GM21825 (cell line): Measurements from ENCODE around the gene HYAL1.
A peak's percentile ranks its signal among the peaks of the same experiment; 100 is the strongest.
"Not testable (repeated sequence)": the region's sequence is repeated elsewhere in the genome, so short reads cannot be mapped to it uniquely, and the experiment has no call there.

Experiments
- ATAC-seq: cut with Tn5 transposase; IDR thresholded peaks from one replicate; pipeline ENCODE4 v1.9.1; 2021; ENCODE audit warnings: mild to moderate bottlenecking, moderate library complexity; ENCODE audit not compliant: unreplicated experiment

The HYAL1 gene

DNA sequence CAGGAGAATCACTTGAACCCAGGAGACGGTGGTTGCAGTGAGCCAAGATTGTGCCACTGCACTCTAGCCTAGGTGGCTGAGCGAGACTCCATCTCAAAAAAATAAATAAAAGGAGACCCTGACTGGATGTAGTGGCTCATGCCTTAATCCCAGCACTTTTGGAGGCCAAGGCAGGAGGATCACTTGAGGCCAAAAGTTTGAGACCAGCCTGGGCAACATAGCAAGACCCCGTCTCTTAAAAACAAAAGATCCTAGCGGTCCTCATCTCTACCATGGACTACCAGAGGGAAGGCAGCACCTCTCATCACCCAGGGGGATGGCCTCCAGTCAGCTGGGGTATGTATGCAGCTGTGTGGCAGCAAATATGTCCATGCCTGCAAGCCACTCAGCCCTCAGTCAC is 41.2 kb downstream of the HYAL1 start:
- not testable (repeated sequence) for ATAC-seq

DNA sequence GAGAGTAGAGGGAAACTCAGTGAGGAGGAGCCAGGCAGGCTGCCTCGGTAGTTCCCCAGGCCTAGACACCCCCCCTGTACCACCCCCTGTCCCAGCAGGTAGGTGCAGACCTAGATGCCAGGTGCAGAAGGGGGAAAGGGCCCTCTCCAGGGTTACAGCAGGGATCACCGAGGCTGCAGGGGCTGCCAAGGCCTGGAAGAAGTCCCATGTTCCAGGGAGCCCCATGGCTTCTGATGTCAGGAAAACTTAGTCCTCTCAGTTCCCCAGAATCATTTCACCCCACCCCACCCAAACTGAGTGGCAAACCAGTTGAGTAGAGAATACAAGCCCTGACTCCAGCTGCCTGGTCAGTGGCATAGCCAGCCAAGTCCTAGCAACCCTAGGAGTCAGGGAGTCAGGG is 41.9 kb downstream of the HYAL1 start:
- ATAC-seq = no peak

DNA sequence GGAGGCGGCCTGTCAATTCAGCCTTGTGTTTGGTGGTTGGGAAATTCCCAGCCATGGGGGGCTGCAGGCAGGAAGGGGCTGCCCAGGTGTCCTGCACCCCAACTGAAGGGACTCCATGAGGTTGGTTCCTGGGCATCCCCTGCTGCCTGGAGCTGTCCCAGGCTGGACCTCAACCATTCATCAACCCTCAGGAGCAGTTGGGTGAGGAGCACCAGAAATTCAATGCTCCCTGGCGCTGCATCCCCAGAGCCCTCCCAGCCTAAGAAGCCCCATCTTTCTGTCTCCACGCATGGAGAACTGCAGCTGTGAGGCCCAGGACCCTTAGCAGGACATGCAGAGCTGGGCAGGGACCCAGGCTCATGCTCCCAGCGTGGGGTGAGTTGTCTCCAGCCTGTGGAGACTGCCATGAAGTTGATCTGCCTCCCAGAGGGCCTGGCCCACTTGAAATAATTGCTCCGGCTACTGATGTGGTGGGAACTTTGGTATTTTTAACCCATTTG is 42.4 kb downstream of the HYAL1 start:
- no peak for ATAC-seq

DNA sequence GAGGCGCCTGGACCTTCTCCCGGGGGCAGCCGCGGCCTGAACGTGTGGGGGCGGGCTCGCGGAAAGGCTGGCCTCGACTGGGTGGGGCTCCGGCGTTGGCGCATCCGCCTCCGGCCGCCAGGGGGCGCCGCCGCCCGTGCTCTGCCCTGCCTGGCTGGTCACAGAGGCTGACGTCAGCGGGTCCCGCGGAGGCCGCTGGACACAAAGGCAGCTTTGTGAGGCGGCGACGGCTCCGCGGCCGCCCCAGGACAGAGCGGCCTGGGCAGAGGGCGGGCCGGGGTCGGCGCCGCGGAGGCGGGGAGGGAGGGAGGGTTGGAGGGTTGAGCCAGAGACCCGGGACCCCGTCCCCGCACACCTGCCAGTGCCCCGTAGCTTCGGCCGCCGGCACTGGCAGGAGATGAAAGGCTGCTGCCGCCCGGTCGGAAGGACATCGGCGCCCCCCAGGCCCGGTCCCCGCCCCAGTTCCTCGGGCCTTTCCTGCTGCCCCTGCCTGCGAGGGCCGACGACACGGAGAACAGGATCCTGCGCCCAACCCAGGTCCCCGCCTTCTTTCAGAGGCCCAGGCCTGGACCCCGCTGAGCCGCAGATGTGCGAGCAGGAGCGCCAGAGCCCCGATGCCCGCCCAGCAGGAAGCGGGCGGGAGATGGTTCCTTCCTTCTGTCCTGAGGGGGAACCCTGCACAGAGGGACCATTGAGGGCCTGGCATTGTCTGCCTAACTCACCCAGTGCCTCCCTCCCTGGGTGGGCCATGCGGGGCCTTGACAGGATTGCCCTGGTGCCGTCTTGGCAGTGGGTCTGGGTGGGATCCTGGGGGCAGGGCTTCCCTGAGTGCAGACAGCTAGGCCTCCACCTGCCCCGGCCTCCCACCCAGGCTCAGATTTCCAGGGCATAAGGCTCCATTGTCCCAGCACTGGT is 43.1 kb downstream of the HYAL1 start:
- peak; percentile 80 for ATAC-seq

DNA sequence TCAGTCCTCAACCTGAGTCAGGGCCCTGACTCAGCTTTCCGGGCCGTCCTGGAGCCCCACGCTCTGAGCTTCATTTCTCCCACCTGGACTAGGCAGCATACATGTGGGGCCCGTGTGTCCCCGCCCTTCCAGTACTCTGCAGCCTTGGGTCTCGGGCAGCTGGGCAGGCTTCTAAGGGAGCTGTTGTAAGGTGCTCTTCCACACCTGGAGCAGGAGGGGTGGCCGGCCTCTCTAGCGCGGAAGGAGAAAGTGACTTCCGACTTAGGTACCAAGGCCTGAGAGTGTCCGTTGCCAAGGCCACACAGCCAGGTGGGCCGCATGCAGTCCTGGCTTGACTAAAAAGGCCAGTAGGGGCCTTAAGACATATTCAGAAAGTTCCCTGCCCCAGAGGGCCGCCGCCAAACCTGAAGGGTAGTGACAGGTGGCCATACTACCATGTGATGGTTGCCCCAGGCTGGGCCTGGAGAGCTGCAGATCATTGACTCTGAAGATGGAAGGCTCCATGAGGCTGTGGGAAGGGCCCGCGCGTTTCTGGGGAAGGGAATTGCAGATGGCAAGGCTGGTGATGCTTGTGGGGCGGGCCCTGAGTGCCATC is 43.8 kb downstream of the HYAL1 start:
- ATAC-seq = no peak

DNA sequence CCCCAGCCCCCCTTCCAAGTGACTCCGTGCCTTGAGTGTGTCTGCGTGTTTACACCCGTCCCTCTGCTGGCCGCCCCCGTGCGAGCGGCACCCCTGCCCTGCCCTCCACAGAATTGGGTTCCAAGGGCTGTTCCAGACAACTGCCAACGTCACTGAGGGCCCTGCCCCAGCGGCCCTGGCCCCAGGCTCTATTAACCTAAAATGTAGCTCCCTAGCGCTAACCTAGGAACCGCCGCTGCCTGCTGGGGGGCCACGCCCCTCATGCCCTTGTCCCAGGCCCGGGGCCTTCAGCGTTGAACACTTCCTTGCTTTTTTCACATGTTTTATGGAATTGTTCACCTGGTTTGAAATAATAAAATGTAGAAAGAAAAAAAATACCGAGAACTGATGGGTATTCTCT is 44.4 kb downstream of the HYAL1 start:
- no peak for ATAC-seq

DNA sequence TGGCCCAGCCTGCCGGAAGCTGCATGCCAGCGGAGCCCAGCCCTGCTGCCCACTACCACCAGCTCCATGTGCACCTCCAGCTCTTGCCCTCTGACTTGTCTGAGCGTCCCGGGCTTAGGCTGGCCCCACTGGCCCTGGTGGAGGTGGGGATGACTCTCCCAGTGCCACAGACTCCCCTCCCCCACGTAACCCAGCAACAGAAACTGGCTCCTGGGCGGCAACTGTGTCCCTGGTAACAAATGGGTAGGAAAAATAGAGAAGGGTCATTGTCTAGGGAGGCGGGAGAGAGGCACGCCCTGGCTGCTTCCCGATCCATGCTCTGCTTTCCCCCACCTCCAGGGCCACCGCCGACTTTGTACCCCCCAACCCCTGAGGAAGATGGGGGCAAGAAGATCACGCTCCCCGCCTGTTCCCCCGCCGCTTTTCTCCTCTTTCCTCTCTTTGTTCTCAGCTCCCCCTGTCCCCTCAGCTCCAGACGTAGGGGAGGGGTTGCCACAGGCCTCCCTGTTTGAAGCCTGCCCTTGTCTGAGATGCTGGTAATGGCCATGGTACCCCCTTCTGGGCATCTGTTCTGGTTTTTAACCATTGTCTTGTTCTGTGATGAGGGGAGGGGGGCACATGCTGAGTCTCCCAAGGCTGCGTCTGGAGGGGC is 45.2 kb downstream of the HYAL1 start:
- ATAC-seq = no peak

DNA sequence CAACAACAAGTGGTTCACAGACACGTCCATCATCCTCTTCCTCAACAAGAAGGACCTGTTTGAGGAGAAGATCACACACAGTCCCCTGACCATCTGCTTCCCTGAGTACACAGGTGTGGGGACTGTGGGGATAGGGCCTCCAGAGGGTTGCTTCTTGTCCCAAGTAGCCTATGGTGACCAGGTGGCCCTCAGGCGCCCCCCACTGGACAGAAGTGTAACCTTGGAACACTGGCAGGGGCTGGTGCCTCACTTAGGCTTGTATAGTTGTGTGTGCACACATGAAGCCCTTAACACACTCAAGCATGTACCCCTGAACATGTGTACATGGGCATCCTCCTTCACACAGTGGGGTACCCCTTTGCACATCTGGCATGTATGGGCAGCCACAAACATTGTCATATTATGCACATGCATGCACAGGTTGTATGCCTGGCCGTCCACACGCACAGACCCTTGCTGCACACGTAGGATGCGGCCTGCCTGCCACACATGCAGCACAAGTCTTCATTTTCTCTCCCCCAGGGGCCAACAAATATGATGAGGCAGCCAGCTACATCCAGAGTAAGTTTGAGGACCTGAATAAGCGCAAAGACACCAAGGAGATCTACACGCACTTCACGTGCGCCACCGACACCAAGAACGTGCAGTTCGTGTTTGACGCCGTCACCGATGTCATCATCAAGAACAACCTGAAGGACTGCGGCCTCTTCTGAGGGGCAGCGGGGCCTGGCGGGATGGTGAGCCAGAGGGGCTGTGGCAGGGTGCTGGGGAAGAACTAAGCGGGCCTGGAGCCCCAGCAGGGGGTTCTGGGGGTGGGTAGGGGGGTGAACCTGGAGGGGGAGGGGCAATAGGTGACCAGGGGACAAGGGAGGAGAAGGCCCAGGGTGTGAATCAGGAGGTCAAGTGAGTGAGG is 46.1 kb downstream of the HYAL1 start:
- ATAC-seq = no peak

DNA sequence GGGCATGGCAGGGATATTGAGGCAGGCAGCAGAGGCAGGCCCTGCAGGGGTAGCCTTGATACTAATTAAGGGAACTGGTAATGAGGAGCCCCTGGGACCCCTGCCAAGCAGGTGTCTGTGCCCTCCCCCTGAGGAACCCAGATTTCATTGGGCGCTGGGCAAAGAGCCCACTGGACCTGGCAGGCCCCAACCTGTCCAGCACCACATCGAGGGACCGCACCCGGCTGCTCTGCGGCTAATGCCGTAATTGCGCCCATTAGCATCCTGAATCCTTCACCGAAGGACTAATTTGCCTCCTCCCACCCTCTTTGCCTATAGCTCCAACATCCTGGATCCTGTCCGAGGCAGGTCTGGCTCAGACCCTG is 48.1 kb downstream of the HYAL1 start:
- ATAC-seq = no peak

DNA sequence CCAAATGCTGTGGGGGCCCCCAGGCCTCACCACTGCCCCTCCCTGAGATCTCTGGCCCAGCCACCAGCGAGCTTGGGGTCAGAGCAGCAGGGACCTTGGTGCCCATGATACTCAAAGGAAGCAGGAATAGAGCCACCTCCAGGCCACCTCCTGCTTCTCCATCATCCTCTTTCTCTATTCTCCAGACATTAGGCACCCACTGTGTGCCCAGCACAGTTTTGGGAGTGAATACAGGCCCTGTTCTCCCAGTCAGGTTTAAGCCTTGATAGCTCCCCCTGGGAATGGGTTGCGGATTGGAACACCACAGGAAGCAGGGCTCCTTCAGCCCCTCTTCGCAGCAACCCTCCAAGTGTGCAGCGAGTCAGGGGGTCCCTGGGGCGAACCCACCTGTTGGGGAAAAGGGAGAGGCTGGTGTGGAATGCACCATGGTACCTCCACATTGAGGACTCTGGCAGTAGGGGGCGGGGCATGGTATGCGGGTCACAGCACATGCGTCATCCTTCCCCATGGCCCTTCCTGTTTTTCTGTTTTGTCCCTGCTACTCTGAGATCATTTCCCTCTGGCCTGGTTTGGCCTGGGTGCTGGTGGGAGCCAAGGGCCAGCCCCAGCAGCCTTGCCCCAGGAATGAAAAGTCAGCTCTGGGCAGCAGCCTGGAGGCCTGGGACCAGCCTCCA is 48.7 kb downstream of the HYAL1 start:
- no peak for ATAC-seq

DNA sequence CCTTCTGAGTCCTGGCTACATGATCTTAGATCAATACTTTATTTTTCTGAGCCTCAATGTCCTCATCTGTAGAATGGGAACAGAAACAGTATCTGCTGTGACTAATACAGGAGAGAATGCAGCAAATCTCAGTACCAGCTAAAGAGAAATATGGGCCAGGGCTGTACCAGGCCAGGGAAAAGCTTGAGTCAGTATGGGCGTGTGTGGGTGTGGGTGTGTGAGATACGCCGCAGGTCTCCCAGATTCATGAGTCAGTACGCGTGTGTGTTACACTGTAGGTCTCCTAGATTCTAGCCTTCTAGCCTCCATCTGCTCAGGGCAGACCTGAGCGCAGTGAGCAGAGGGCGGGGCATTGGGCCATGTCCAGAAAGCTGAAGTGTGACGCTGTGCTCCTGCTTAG is 52.2 kb downstream of the HYAL1 start:
- no peak for ATAC-seq

DNA sequence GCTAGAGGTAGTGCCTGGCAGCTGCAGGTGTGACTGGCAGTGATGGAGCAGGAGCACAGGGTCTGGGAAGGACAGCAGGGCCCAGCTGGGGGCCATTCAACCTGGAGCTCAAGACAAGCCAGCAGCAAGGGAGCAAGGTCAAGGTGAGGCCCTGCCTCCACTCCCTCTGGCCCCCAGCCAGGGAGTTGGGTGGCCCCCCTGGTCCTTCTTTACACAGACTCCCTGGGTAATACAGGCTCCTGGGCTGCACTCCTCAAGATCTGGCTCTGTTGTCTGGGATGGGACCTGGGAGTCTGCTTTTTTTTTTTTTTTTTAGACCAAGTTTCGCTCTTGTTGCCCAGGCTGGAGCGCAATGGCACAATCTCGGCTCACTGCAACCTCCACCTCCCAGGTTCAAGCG is 52.9 kb downstream of the HYAL1 start:
- no peak for ATAC-seq
